Activated naive CD4-positive, alpha-beta T cell treated with anti-CD3 and anti-CD28 coated beads for 36 hours (primary cell): Measurements from ENCODE around the gene BRSK1. TPM values are rescaled to one million over a fixed set of nuclear protein-coding genes. Genes with fewer than 3 reads are reported as not detected.

Experiments used
- CTCF ChIA-PET: fragments of 350-600 bp; sonication (Branson Sonifier 250); formaldehyde crosslinking; loops from one replicate; lab custom pipeline; 2021; ENCODE audit warnings: antibody characterized with exemption; lab: Charles Lee
- DNase-seq: peaks from one replicate; pipeline ENCODE4 v3.0.0-alpha.2; 2020
- H3K27ac Mint-ChIP-seq: one replicate; pipeline ENCODE4 v1.8.0; 2021; ENCODE audit warnings: mild to moderate bottlenecking, mixed read lengths
- H3K27me3 Mint-ChIP-seq: one replicate; pipeline ENCODE4 v1.8.0; 2021; ENCODE audit warnings: low read depth, mixed read lengths
- H3K36me3 Mint-ChIP-seq: one replicate; pipeline ENCODE4 v1.8.0; 2021; ENCODE audit warnings: low read depth, mixed read lengths
- H3K4me1 Mint-ChIP-seq: one replicate; pipeline ENCODE4 v1.8.0; 2021; ENCODE audit warnings: low read depth, mixed read lengths
- H3K4me3 Mint-ChIP-seq: one replicate; pipeline ENCODE4 v1.8.0; 2021; ENCODE audit warnings: mild to moderate bottlenecking, moderate library complexity, mixed read lengths
- H3K9me3 Mint-ChIP-seq: one replicate; pipeline ENCODE4 v1.8.0; 2021; ENCODE audit warnings: mixed read lengths
- intact Hi-C: fragments of 100-400 bp; cut with micrococcal nuclease; formaldehyde crosslinking; loops from one replicate; pipeline ENCODE4 v1.15.1; 2023
- total RNA-seq, 2 experiments: library from RNA; stranded (reverse); gene quantifications; one replicate each; pipeline ENCODE4 v1.2.3, GENCODE V29; 2021

The BRSK1 gene
- total RNA-seq, 2 experiments from 2014 or later, result 1.4 to 2.2 TPM

DNA sequence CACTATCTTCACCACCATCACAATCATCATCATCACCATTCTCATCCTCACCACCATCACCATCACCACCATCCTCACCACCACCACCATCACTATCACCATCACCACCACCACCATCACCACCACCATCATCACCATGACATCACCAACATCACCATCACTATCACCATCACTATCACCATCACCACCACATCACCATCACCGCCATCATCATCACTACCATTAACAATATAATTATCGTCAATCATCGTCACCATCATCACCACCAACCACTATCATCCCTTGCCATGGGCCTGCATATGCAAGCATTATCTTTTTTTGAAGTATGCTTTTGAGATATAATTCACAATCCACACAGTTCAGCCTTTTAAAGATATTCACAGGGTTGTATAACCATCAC lies 17.4 kb upstream of the BRSK1 start:
- H3K4me3 Mint-ChIP-seq, result no peak overlapping the region
- CTCF ChIA-PET, result no interaction called here

DNA sequence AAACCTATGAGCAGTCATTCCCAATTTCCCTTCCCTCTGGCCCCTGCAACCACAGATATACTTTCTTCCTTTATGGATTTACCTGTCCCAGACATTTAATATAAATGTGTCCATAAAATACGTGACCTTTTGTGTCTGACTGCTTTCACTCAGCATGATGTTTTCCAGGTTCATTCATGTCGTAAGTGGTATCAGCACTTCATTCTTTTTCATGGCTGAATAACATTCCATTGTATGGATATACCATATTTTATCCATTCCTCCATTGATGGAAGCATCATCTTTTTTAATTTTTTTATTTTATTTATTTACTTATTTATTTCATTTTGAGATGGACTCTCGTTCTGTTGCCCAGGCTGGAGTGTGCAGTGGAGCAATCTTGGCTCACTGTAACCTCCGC lies 17.0 kb upstream of the BRSK1 start:
- Mint-ChIP-seq H3K4me1 (no peaks in the 10 kb centered on the region), H3K4me3 (no peak overlapping the region), H3K27ac (no peak overlapping the region), H3K9me3 (peaks cover 4% of the 10 kb centered on the region), H3K36me3 (peaks cover 30% of the 10 kb centered on the region), H3K27me3 (no peaks in the 10 kb centered on the region)
- CTCF ChIA-PET, result interaction anchor here (0.6 kb wide), 1 partner anchor 113 kb away, joined by 4 read pairs; no protein-coding TSS in a partner anchor
- intact Hi-C loops, result no loop called here
- DNase-seq, result no peak

More for the DNA sequence above, 17.4 kb upstream of the BRSK1 start:
- H3K36me3 Mint-ChIP-seq, result peaks cover 30% of the 10 kb centered on the region
- H3K27ac Mint-ChIP-seq, result no peak overlapping the region
- no peak for DNase-seq
- no peaks in the 10 kb centered on the region for H3K27me3 Mint-ChIP-seq
- no peaks in the 10 kb centered on the region for H3K4me1 Mint-ChIP-seq
- H3K9me3 Mint-ChIP-seq, result peaks cover 4% of the 10 kb centered on the region
- intact Hi-C loops, result no loop called here

DNA sequence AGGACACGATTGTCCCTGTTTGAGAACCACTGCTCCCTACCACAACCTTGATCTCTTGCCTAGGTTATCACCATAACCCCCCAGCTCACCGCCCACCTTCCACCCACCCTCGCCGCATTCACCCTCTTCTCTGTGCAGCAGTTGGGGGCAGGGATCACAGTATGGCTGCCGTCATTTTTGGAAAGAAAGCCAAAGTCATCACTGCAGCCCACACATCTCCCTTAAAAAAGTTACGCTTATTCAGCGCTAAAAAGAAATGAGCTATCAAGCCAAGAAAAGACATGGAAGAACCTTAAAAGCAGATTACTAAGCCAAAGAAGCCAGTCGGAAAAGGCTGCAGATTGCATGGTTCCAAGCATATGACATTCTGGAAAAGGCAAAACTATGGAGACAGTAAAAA lies 14.5 kb upstream of the BRSK1 start:
- DNase-seq, result no peak
- CTCF ChIA-PET, result no interaction called here
- Mint-ChIP-seq H3K36me3 (peaks cover 30% of the 10 kb centered on the region), H3K27me3 (no peaks in the 10 kb centered on the region), H3K9me3 (peaks cover 4% of the 10 kb centered on the region), H3K4me3 (no peak overlapping the region), H3K4me1 (no peaks in the 10 kb centered on the region), H3K27ac (no peak overlapping the region)
- intact Hi-C loops, result no loop called here

DNA sequence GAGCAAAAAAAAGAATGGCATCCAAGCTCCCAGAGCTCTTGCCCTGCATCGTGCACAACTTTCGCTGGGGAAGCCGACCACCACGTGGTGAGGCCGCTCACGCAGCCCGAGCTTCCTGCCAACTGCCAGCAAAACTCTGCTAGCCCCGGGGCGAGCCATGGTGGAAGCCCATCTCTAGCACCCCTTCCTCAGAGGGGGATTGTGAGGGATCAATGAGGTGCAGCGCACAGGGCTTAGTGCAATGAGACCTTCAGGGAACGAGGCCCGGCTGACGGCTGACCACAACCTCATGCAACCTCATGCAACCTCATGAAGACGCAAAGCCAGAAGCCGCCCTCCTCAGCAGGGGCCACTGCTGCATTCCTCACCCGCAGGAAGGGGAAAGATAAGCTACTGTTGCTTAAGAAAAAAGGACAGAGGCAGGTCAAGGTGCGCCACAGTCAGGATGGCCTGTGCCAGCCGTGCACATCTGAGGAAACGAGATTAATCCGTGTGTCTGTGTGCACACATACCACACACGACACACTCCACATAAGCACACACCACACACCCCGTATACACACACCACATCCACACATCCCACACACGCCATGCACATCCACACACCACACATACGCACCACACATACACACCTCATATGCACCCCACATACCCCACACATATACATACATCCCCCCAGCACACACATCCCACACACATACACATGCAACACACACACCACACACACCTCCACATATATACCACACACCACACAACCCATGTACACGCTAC lies 13.4 kb upstream of the BRSK1 start:
- Mint-ChIP-seq H3K9me3 (peaks cover 4% of the 10 kb centered on the region), H3K4me3 (no peak overlapping the region), H3K27me3 (no peaks in the 10 kb centered on the region), H3K4me1 (no peaks in the 10 kb centered on the region), H3K27ac (no peak overlapping the region), H3K36me3 (peaks cover 30% of the 10 kb centered on the region)
- intact Hi-C loops, result no loop called here
- DNase-seq, result no peak
- CTCF ChIA-PET, result interaction anchor here (0.8 kb wide), 1 partner anchor 31 kb away, joined by 3 read pairs; no protein-coding TSS in a partner anchor

DNA sequence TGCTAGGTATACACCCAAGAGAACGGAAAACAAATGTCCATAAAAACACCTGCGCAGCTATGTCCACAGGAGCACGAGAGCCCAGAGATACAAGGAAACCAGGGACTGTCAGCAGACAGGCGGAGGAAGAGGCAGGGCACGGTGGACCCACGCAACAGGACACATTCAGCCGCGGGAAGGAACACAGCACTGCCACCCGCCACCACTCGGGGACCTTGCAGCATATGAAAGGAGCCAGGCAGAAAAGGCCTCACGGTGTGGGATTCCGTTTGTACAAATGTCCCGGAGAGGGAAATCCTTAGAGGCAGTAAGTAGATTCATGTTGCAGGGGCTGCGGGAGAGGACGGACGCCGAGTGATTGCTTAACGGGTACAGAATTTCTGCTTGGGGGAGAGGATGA lies 11.7 kb upstream of the BRSK1 start:
- intact Hi-C loops, result no loop called here
- DNase-seq, result no peak
- H3K4me1 Mint-ChIP-seq, result no peaks in the 10 kb centered on the region
- no peak overlapping the region for H3K27ac Mint-ChIP-seq
- H3K36me3 Mint-ChIP-seq, result peaks cover 24% of the 10 kb centered on the region
- no peaks in the 10 kb centered on the region for H3K27me3 Mint-ChIP-seq
- no peak overlapping the region for H3K4me3 Mint-ChIP-seq
- H3K9me3 Mint-ChIP-seq, result no peaks in the 10 kb centered on the region
- CTCF ChIA-PET, result no interaction called here

DNA sequence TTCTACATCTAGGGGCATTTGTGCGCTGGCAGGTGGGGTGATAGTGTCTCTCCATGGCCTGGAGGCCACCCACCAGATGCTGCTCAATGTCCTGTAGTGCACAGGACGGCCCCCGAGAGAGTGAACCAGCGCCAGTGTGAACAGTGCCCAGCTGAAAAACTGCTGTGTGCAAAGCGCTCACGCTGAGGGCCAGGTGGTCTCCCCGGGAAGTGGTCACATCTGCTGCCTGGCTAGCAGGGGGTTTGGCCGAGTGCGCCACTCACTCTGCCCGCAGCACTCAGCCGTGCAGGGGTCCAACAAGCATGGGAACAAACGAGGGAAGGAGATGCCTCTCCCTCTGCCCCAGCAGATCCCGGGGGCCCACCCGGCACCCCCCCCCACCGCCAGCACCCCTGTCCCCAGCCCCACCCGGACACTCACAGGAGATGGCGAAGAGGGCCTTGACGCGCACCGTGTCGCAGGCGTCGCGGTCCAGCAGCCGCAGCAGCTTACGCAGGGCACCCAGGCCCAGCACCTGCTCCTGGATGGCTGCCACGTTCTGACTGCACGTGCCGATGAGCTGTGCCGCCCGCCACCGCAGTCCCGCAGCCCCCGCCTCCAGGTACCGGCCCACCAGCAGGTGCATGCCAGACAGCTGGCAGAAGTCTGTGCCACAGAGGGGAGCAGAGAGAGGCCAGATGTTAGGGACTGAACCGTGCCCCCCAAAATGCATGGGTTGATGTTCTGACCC lies 9.7 kb upstream of the BRSK1 start:
- CTCF ChIA-PET, result no interaction called here
- H3K27me3 Mint-ChIP-seq, result no peaks in the 10 kb centered on the region
- no peaks in the 10 kb centered on the region for H3K9me3 Mint-ChIP-seq
- intact Hi-C loops, result no loop called here
- H3K36me3 Mint-ChIP-seq, result peaks cover 22% of the 10 kb centered on the region
- H3K27ac Mint-ChIP-seq, result no peak overlapping the region
- DNase-seq, result no peak
- peaks cover 3% of the 10 kb centered on the region for H3K4me1 Mint-ChIP-seq
- no peak overlapping the region for H3K4me3 Mint-ChIP-seq

DNA sequence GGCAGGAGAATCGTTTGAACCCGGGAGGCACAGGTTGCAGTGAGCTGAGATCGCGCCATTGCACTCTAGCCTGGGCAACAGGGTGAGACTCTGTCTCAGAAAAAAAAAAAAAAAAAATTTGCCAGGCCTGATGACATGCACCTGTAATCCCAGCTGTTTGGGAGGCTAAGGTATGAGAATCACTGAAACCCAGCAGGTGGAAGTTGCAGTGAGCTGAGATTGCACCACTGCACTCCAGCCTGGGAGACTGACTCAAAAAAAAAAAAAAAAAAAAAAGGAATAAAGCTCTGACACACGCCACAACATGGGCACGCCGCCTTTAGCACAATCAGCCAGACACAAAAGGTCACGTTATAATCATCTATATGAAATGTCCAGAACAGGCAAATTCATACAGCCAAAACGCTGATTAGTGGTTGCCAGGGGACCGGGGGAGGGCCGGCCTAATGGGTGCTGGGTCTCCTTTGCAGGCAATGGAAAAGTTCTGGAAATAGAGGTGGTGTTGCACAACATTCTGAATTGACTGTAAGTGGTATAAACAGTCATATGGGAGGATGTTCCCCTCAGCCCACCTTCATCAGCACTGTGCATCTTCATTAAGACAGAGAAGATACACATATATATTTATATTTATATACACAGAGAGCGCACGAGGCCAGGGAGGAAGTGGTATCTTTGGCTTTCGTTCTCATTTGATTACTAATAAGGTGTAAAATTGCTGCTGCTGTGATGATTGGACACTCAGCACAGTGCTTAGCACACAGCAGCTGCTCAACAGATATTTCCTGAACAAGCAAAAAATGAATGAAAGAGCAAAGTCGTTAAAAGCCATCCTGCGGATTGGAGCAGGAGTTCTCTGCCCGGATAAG lies 7.7 kb upstream of the BRSK1 start:
- Mint-ChIP-seq H3K9me3 (no peaks in the 10 kb centered on the region), H3K36me3 (peaks cover 17% of the 10 kb centered on the region), H3K4me1 (peaks cover 19% of the 10 kb centered on the region), H3K4me3 (no peak overlapping the region), H3K27me3 (no peaks in the 10 kb centered on the region), H3K27ac (no peak overlapping the region)
- DNase-seq, result no peak
- CTCF ChIA-PET, result interaction anchor here (0.6 kb wide), 1 partner anchor 15 kb away, joined by 9 read pairs; no protein-coding TSS in a partner anchor
- intact Hi-C loops, result no loop called here

DNA sequence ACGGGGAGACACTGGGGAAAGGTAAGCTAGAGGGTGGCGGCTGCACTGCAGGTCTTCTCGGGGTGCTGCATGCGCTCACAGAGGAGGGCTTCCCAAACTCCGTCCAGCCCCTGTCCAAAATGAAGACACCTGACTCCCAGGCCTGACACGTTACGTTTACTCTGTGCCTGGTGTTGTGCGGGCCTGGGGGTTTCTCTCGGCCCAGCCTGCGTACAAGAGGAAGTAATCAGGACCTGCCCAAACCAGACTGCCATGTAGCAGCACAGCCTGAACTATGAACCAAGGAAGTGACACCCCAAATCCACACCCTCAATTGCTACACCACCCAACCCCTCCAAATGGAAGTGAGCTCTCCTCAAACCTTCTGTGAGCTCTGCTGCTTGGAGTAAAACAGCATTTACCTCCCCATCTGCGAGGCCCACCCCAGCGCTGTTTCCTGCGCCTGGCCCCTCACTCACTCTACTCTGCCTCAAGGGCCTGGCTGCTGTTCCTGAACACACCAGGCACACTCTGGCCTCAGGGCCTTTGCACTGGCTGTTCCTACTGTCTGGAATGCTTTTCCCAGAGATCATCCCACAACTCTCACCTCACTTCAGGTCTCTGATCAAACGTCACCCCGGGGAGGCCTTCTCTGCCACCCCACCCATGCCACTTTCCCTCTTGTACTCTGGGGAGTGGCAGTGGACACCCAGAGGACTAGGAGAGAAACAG lies 6.9 kb upstream of the BRSK1 start:
- Mint-ChIP-seq H3K27me3 (no peaks in the 10 kb centered on the region), H3K9me3 (no peaks in the 10 kb centered on the region), H3K4me3 (peak overlapping the region; percentile 17), H3K36me3 (peaks cover 17% of the 10 kb centered on the region), H3K27ac (no peak overlapping the region), H3K4me1 (peaks cover 23% of the 10 kb centered on the region)
- CTCF ChIA-PET, result no interaction called here
- no peak for DNase-seq
- intact Hi-C loops, result no loop called here

DNA sequence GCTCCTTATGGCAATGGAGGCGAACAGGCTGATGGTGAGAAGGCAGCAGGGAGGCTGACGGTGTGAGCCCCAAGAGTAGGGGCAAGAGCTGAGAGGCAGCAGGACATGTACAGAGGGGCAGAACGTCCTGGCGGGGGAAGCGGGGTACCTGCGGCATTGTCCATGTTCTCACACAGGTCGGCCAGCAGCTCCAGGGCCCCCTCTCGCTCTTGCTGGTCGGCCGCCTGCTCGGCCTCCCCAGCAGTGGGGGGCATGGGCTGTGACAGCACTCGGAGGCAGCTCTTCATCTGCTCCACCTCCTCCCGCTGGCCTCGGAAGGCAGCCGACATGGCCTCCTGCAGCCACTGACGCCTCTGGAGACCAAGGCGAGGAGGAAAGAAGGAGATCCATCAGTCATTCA lies 6.3 kb upstream of the BRSK1 start:
- peaks cover 23% of the 10 kb centered on the region for H3K4me1 Mint-ChIP-seq
- H3K27ac Mint-ChIP-seq, result no peak overlapping the region
- DNase-seq, result no peak
- no peaks in the 10 kb centered on the region for H3K27me3 Mint-ChIP-seq
- peaks cover 12% of the 10 kb centered on the region for H3K36me3 Mint-ChIP-seq
- H3K4me3 Mint-ChIP-seq, result peak overlapping the region; percentile 17
- intact Hi-C loops, result no loop called here
- no peaks in the 10 kb centered on the region for H3K9me3 Mint-ChIP-seq
- CTCF ChIA-PET, result no interaction called here

DNA sequence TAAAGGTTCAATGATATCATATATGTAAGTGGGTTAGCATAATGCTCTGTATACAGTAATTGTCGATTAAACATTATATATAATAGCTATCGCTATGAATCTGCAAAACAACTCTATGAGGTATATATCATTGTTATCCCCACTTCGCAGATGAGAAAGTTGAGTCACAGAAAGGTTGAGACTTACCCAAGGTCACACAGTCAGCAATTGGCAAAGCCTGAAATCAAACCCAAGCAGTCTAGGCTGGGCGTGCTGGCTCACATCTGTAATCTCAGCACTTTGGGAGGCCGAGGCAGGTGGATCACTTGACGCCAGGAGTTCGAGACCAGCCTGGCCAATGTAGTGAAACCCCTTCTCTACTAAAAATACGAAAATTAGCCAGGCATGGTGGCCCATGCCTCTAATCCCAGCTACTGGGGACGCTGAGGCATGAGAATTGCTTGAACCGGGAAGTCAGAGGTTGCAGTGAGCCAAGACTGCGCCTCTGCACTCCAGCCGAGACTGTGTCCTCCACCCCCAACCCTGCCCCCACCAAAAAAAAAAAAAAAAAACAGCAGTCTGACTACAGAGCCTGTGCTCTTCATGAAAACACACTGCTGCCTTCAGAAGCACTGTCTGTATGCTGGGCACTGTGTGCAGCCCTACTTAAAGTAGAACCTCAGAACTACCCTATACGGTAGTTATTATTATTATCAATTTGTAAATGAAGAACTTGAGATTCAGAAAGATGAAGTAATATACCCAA lies 5.2 kb upstream of the BRSK1 start:
- no peaks in the 10 kb centered on the region for H3K27me3 Mint-ChIP-seq
- H3K36me3 Mint-ChIP-seq, result peaks cover 8% of the 10 kb centered on the region
- CTCF ChIA-PET, result interaction anchor here (0.5 kb wide), 1 partner anchor 1175 kb away, joined by 3 read pairs; no protein-coding TSS in a partner anchor
- no peak overlapping the region for H3K27ac Mint-ChIP-seq
- peaks cover 26% of the 10 kb centered on the region for H3K4me1 Mint-ChIP-seq
- intact Hi-C loops, result no loop called here
- H3K4me3 Mint-ChIP-seq, result peak overlapping the region; percentile 100
- H3K9me3 Mint-ChIP-seq, result no peaks in the 10 kb centered on the region
- no peak for DNase-seq

DNA sequence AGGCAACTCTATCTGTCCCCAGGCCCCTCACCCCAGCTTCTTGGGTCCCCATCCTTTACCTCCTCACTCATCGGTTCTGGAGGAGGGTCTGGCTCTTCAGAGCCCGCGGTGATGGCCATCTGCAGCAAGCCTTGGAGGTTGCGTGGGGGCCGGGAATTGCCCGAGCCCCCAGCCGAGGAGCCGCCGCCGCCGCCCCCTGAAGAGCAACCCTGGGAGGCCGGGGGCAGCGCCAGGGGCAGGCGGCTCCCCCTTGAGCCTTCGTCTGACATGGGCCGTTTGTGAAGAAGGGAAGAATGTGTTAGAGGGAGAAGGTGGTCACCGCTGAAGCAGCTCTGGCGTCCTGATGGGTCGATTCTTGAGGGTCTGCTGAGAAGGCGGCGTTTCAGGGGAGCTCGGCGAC lies 4.5 kb upstream of the BRSK1 start:
- Mint-ChIP-seq H3K9me3 (no peaks in the 10 kb centered on the region), H3K27ac (peak overlapping the region; percentile 93), H3K4me3 (peak overlapping the region; percentile 100), H3K4me1 (peaks cover 28% of the 10 kb centered on the region), H3K27me3 (no peaks in the 10 kb centered on the region), H3K36me3 (peaks cover 5% of the 10 kb centered on the region)
- CTCF ChIA-PET, result interaction anchor here (0.6 to 1.3 kb wide), 3 partner anchors 22 to 174 kb away, joined by 3 to 4 read pairs (median 4); no protein-coding TSS in a partner anchor
- no peak for DNase-seq
- intact Hi-C loops, result no loop called here
